Endodermal cell (in vitro differentiated cells): ENCODE measurements around the gene RHOV. TPM values are rescaled to one million over a fixed set of nuclear protein-coding genes. Genes with fewer than 3 reads are reported as not detected.

ENCODE experiments used
- DNase-seq: peaks from one replicate; pipeline ENCODE4 v3.0.0-alpha.2; 2017
- H3K27ac ChIP-seq: 2 replicates; pipeline ENCODE4 v1.5.1; 2013; ENCODE audit warnings: mild to moderate bottlenecking, low read depth, low read length, moderate library complexity
- H3K27me3 ChIP-seq: 2 replicates; pipeline ENCODE4 v1.6.1; 2013; ENCODE audit warnings: mild to moderate bottlenecking, low read length, moderate library complexity; ENCODE audit not compliant: insufficient read depth, control insufficient read depth, poor library complexity, severe bottlenecking
- H3K36me3 ChIP-seq: 2 replicates; pipeline ENCODE4 v1.7.0; 2013; ENCODE audit warnings: mild to moderate bottlenecking, low read length, moderate library complexity; ENCODE audit not compliant: control insufficient read depth, insufficient read depth
- H3K4me1 ChIP-seq: one replicate; pipeline ENCODE4 v1.7.0; 2013; ENCODE audit warnings: low read length; ENCODE audit not compliant: control insufficient read depth, insufficient read depth
- H3K4me3 ChIP-seq: 2 replicates; pipeline ENCODE4 v1.5.1; 2013; ENCODE audit warnings: mild to moderate bottlenecking, low read length, moderate library complexity
- H3K9ac ChIP-seq: 2 replicates; pipeline ENCODE4 v1.6.1; 2013; ENCODE audit warnings: mild to moderate bottlenecking, low read length, moderate library complexity; ENCODE audit not compliant: poor library complexity, severe bottlenecking; ENCODE audit errors: extremely low read depth
- H3K9me3 ChIP-seq: 2 replicates; pipeline ENCODE4 v1.6.1; 2013; ENCODE audit warnings: mild to moderate bottlenecking, low read length, moderate library complexity; ENCODE audit not compliant: control insufficient read depth
- H3K27ac Mint-ChIP-seq: 2 replicates; pipeline ENCODE4 v1.8.0; 2020; ENCODE audit warnings: mixed read lengths
- H3K27me3 Mint-ChIP-seq: 2 replicates; pipeline ENCODE4 v1.8.0; 2021; ENCODE audit warnings: mild to moderate bottlenecking, mixed read lengths; ENCODE audit not compliant: insufficient read depth
- H3K36me3 Mint-ChIP-seq: 2 replicates; pipeline ENCODE4 v1.8.0; 2020; ENCODE audit warnings: low read depth, mixed read lengths
- H3K4me1 Mint-ChIP-seq: 2 replicates; pipeline ENCODE4 v1.8.0; 2020; ENCODE audit warnings: mixed read lengths
- H3K4me3 Mint-ChIP-seq: 2 replicates; pipeline ENCODE4 v1.8.0; 2020; ENCODE audit warnings: mild to moderate bottlenecking, moderate library complexity, mixed read lengths
- H3K9me3 Mint-ChIP-seq: 2 replicates; pipeline ENCODE4 v1.8.0; 2020; ENCODE audit warnings: mild to moderate bottlenecking, mixed read lengths
- CTCF ChIP-seq: fragments of 200-600 bp; sonication (generic); conservative IDR thresholded peaks from 2 replicates; pipeline ENCODE4 v1.5.0; 2021; ENCODE audit warnings: antibody characterized with exemption, mild to moderate bottlenecking
- WGBS, 2 experiments: methylation state at CpG; one replicate each; pipeline versions ENCODE4 v1.1.5 to v1.1.7; 2013; ENCODE audit warnings: missing lambda C conversion rate in 2 of 2, mixed read lengths in 1 of 2; ENCODE audit not compliant: insufficient coverage in 1 of 2, insufficient read length in 1 of 2; 5-methylcytosine and 5-hydroxymethylcytosine counted together
- total RNA-seq, 2 donors: library from RNA; stranded (reverse); fragmentation: NEBNext Ultra II Directional in 1 of 2; extraction: Animal tissue kit (Norgen Biotek cat#: 25700) in 1 of 2; gene quantifications; 2 replicates in 1 of 2; 3 replicates in 1 of 2; pipeline ENCODE4 v1.2.1, GENCODE V29; 2021

The RHOV gene
- total RNA-seq, 2 donors from 2014 or later = 1.8 to 2.8 TPM

DNA sequence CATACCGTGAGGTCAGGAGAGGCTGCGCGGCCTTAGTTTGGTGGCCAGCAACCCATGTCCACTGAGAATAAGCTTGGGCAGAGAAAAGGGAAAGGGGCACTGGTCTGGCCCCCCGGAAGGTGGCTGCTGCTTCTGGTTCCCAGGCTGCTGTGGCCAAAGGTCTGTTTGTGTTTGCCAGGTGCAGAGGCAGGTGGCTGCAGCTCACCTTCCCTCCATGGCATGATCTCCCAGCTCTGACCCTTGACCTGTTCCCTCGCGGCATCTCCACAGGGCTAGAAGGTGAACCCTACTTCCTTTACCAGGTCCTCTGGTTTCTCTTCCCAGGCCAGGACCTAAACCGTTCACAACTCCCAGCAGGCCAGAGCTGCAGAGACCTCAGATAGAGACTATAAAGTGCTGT, 34.1 kb upstream of the RHOV start:
- Mint-ChIP-seq H3K4me3 (no peak overlapping the region), H3K27ac (no peak overlapping the region), H3K9me3 (no peaks in the 10 kb centered on the region), H3K27me3 (no peaks in the 10 kb centered on the region), H3K4me1 (peaks cover 9% of the 10 kb centered on the region), H3K36me3 (peaks cover 19% of the 10 kb centered on the region)
- peak; percentile 25 for DNase-seq
- H3K9ac ChIP-seq = no peak overlapping the region
- peaks cover 5% of the 10 kb centered on the region for H3K4me1 ChIP-seq
- H3K36me3 ChIP-seq = peaks cover 26% of the 10 kb centered on the region
- no peak overlapping the region for H3K4me3 ChIP-seq
- H3K27me3 ChIP-seq = no peaks in the 10 kb centered on the region
- no peaks in the 10 kb centered on the region for H3K9me3 ChIP-seq
- TF ChIP-seq CTCF = no peak
- no peak overlapping the region for H3K27ac ChIP-seq
- WGBS, 2 experiments = 91 to 97% methylated on average over 5 to 7 of the region's 7 CpGs

GRCh38 chr15:40906991-40907802, 33.2 kb upstream of the RHOV start:
- Mint-ChIP-seq H3K36me3 (peaks cover 25% of the 10 kb centered on the region), H3K4me3 (peak overlapping the region; percentile 45), H3K9me3 (no peaks in the 10 kb centered on the region), H3K27me3 (no peaks in the 10 kb centered on the region), H3K27ac (no peak overlapping the region), H3K4me1 (peaks cover 9% of the 10 kb centered on the region)
- Histone ChIP-seq H3K4me1 (peaks cover 5% of the 10 kb centered on the region), H3K27ac (no peak overlapping the region), H3K9ac (no peak overlapping the region), H3K9me3 (no peaks in the 10 kb centered on the region), H3K36me3 (peaks cover 30% of the 10 kb centered on the region), H3K4me3 (peak overlapping the region; percentile 66), H3K27me3 (no peaks in the 10 kb centered on the region)
- 79 to 89% methylated on average over 3 to 20 of the region's 22 CpGs for WGBS, 2 experiments
- peak; percentile 61 for DNase-seq
- no peak for TF ChIP-seq CTCF

GRCh38 chr15:40906091-40906990, 32.3 kb upstream of the RHOV start:
- Histone ChIP-seq H3K9me3 (no peaks in the 10 kb centered on the region), H3K27ac (peak overlapping the region; percentile 19), H3K9ac (no peak overlapping the region), H3K36me3 (peaks cover 35% of the 10 kb centered on the region), H3K4me3 (peak overlapping the region; percentile 66), H3K4me1 (peaks cover 5% of the 10 kb centered on the region), H3K27me3 (no peaks in the 10 kb centered on the region)
- no peaks in the 10 kb centered on the region for H3K27me3 Mint-ChIP-seq
- WGBS, 2 experiments = 20 to 36% methylated on average over 13 to 36 of the region's 36 CpGs
- H3K27ac Mint-ChIP-seq = no peak overlapping the region
- peak overlapping the region; percentile 45 for H3K4me3 Mint-ChIP-seq
- peaks cover 7% of the 10 kb centered on the region for H3K4me1 Mint-ChIP-seq
- no peaks in the 10 kb centered on the region for H3K9me3 Mint-ChIP-seq
- TF ChIP-seq CTCF = peak; percentile 95
- H3K36me3 Mint-ChIP-seq = peaks cover 25% of the 10 kb centered on the region
- DNase-seq = peak; percentile 97
